ENCODE measurements around the gene SLC35F1.
"Not testable (repeated sequence)": the region's sequence is repeated elsewhere in the genome, so short reads cannot be mapped to it uniquely, and the experiment has no call there.

SLC35F1 gene

GRCh38 chr6:118029967-118030366 lies 122.9 kb downstream of the SLC35F1 start:
- Histone ChIP-seq H3K4me3 (ENCODE audit: insufficient read depth, low read depth, low read length) (no peak overlapping the region), H3K4me1 (ENCODE audit: control insufficient read depth, insufficient read depth, low read length) (no peaks in the 10 kb centered on the region)
- WGBS, 2 experiments: 87 to 91% methylated on average over 4 of the region's 4 CpGs

GRCh38 chr6:118037479-118037878 lies 130.4 kb downstream of the SLC35F1 start:
- not testable (repeated sequence) for H3K27ac ChIP-seq (ENCODE audit: insufficient read depth, low read depth, low read length, poor library complexity, severe bottlenecking); H3K9me3 ChIP-seq (ENCODE audit: control insufficient read depth, low read length); H3K4me3 ChIP-seq (ENCODE audit: insufficient read depth, low read depth, low read length); H3K36me3 ChIP-seq (ENCODE audit: control insufficient read depth, insufficient read depth, low read length); H3K27me3 ChIP-seq (ENCODE audit: control insufficient read depth, insufficient read depth, low read length, poor library complexity, severe bottlenecking); H3K4me1 ChIP-seq (ENCODE audit: control insufficient read depth, insufficient read depth, low read length)
- WGBS, 2 experiments: 80 to 88% methylated on average over 1 of the region's 3 CpGs

More at GRCh38 chr6:118029967-118030366, 122.9 kb downstream of the SLC35F1 start:
- Histone ChIP-seq H3K27me3 (ENCODE audit: control insufficient read depth, insufficient read depth, low read length, poor library complexity, severe bottlenecking) (no peaks in the 10 kb centered on the region), H3K36me3 (ENCODE audit: control insufficient read depth, insufficient read depth, low read length) (no peaks in the 10 kb centered on the region), H3K9me3 (ENCODE audit: control insufficient read depth, low read length) (no peaks in the 10 kb centered on the region), H3K27ac (ENCODE audit: insufficient read depth, low read depth, low read length, poor library complexity, severe bottlenecking) (no peak overlapping the region)

- no peaks in the 10 kb centered on the region for H3K27me3 ChIP-seq (ENCODE audit: control insufficient read depth, insufficient read depth, low read length, poor library complexity, severe bottlenecking)
- WGBS, 2 experiments: 97 to 100% methylated on average over 3 to 4 of the region's 4 CpGs
- H3K4me1 ChIP-seq (ENCODE audit: control insufficient read depth, insufficient read depth, low read length): no peaks in the 10 kb centered on the region
- H3K4me3 ChIP-seq (ENCODE audit: insufficient read depth, low read depth, low read length): no peak overlapping the region
- no peak overlapping the region for H3K27ac ChIP-seq (ENCODE audit: insufficient read depth, low read depth, low read length, poor library complexity, severe bottlenecking)
- no peaks in the 10 kb centered on the region for H3K36me3 ChIP-seq (ENCODE audit: control insufficient read depth, insufficient read depth, low read length)
- no peaks in the 10 kb centered on the region for H3K9me3 ChIP-seq (ENCODE audit: control insufficient read depth, low read length)
Measured at GRCh38 chr6:118042855-118043254, 135.8 kb downstream of the SLC35F1 start.

- H3K36me3 ChIP-seq (ENCODE audit: control insufficient read depth, insufficient read depth, low read length): no peaks in the 10 kb centered on the region
- H3K4me1 ChIP-seq (ENCODE audit: control insufficient read depth, insufficient read depth, low read length): no peaks in the 10 kb centered on the region
- no peaks in the 10 kb centered on the region for H3K27me3 ChIP-seq (ENCODE audit: control insufficient read depth, insufficient read depth, low read length, poor library complexity, severe bottlenecking)
- H3K4me3 ChIP-seq (ENCODE audit: insufficient read depth, low read depth, low read length): no peak overlapping the region
- no peaks in the 10 kb centered on the region for H3K9me3 ChIP-seq (ENCODE audit: control insufficient read depth, low read length)
- 91 to 98% methylated on average over 1 to 2 of the region's 2 CpGs for WGBS, 2 experiments
- no peak overlapping the region for H3K27ac ChIP-seq (ENCODE audit: insufficient read depth, low read depth, low read length, poor library complexity, severe bottlenecking)
Measured at GRCh38 chr6:118044275-118044674, 137.2 kb downstream of the SLC35F1 start.

GRCh38 chr6:118054082-118054481 lies 147.0 kb downstream of the SLC35F1 start:
- no CpG with 5 or more reads among the region's 1 CpG for WGBS, 2 experiments
- Histone ChIP-seq H3K4me1 (ENCODE audit: control insufficient read depth, insufficient read depth, low read length) (no peaks in the 10 kb centered on the region), H3K4me3 (ENCODE audit: insufficient read depth, low read depth, low read length) (no peak overlapping the region), H3K27ac (ENCODE audit: insufficient read depth, low read depth, low read length, poor library complexity, severe bottlenecking) (no peak overlapping the region), H3K36me3 (ENCODE audit: control insufficient read depth, insufficient read depth, low read length) (no peaks in the 10 kb centered on the region), H3K9me3 (ENCODE audit: control insufficient read depth, low read length) (no peaks in the 10 kb centered on the region), H3K27me3 (ENCODE audit: control insufficient read depth, insufficient read depth, low read length, poor library complexity, severe bottlenecking) (no peaks in the 10 kb centered on the region)

- no peaks in the 10 kb centered on the region for H3K4me1 ChIP-seq (ENCODE audit: control insufficient read depth, insufficient read depth, low read length)
- no peak overlapping the region for H3K27ac ChIP-seq (ENCODE audit: insufficient read depth, low read depth, low read length, poor library complexity, severe bottlenecking)
- H3K27me3 ChIP-seq (ENCODE audit: control insufficient read depth, insufficient read depth, low read length, poor library complexity, severe bottlenecking): no peaks in the 10 kb centered on the region
- H3K36me3 ChIP-seq (ENCODE audit: control insufficient read depth, insufficient read depth, low read length): no peaks in the 10 kb centered on the region
- H3K9me3 ChIP-seq (ENCODE audit: control insufficient read depth, low read length): no peaks in the 10 kb centered on the region
- no peak overlapping the region for H3K4me3 ChIP-seq (ENCODE audit: insufficient read depth, low read depth, low read length)
- WGBS, 2 experiments: 86 to 90% methylated on average over 8 of the region's 8 CpGs
Measured at GRCh38 chr6:118061666-118062065, 154.6 kb downstream of the SLC35F1 start.

- no peaks in the 10 kb centered on the region for H3K27me3 ChIP-seq (ENCODE audit: control insufficient read depth, insufficient read depth, low read length, poor library complexity, severe bottlenecking)
- H3K27ac ChIP-seq (ENCODE audit: insufficient read depth, low read depth, low read length, poor library complexity, severe bottlenecking): no peak overlapping the region
- H3K4me1 ChIP-seq (ENCODE audit: control insufficient read depth, insufficient read depth, low read length): no peaks in the 10 kb centered on the region
- no peaks in the 10 kb centered on the region for H3K9me3 ChIP-seq (ENCODE audit: control insufficient read depth, low read length)
- H3K4me3 ChIP-seq (ENCODE audit: insufficient read depth, low read depth, low read length): no peak overlapping the region
- WGBS, 2 experiments: 62 to 68% methylated on average over 2 of the region's 2 CpGs
- no peaks in the 10 kb centered on the region for H3K36me3 ChIP-seq (ENCODE audit: control insufficient read depth, insufficient read depth, low read length)
Measured at GRCh38 chr6:118080547-118080946, 173.5 kb downstream of the SLC35F1 start.

GRCh38 chr6:118083711-118084110 lies 176.6 kb downstream of the SLC35F1 start:
- Histone ChIP-seq H3K4me1 (ENCODE audit: control insufficient read depth, insufficient read depth, low read length) (no peaks in the 10 kb centered on the region), H3K9me3 (ENCODE audit: control insufficient read depth, low read length) (no peaks in the 10 kb centered on the region), H3K4me3 (ENCODE audit: insufficient read depth, low read depth, low read length) (no peak overlapping the region), H3K27me3 (ENCODE audit: control insufficient read depth, insufficient read depth, low read length, poor library complexity, severe bottlenecking) (no peaks in the 10 kb centered on the region), H3K36me3 (ENCODE audit: control insufficient read depth, insufficient read depth, low read length) (no peaks in the 10 kb centered on the region), H3K27ac (ENCODE audit: insufficient read depth, low read depth, low read length, poor library complexity, severe bottlenecking) (no peak overlapping the region)
- WGBS, 2 experiments: 95% methylated on average over 2 of the region's 2 CpGs

- Histone ChIP-seq H3K27ac (ENCODE audit: insufficient read depth, low read depth, low read length, poor library complexity, severe bottlenecking) (no peak overlapping the region), H3K9me3 (ENCODE audit: control insufficient read depth, low read length) (no peaks in the 10 kb centered on the region), H3K4me3 (ENCODE audit: insufficient read depth, low read depth, low read length) (no peak overlapping the region), H3K4me1 (ENCODE audit: control insufficient read depth, insufficient read depth, low read length) (no peaks in the 10 kb centered on the region), H3K27me3 (ENCODE audit: control insufficient read depth, insufficient read depth, low read length, poor library complexity, severe bottlenecking) (no peaks in the 10 kb centered on the region), H3K36me3 (ENCODE audit: control insufficient read depth, insufficient read depth, low read length) (no peaks in the 10 kb centered on the region)
- WGBS, 2 experiments: 93 to 95% methylated on average over 2 of the region's 2 CpGs
Measured at GRCh38 chr6:118085665-118086064, 178.6 kb downstream of the SLC35F1 start.

GRCh38 chr6:118086159-118086558 lies 179.1 kb downstream of the SLC35F1 start:
- H3K27me3 ChIP-seq (ENCODE audit: control insufficient read depth, insufficient read depth, low read length, poor library complexity, severe bottlenecking): no peaks in the 10 kb centered on the region
- WGBS, 2 experiments: 93 to 95% methylated on average over 2 of the region's 2 CpGs
- H3K4me3 ChIP-seq (ENCODE audit: insufficient read depth, low read depth, low read length): no peak overlapping the region
- no peaks in the 10 kb centered on the region for H3K36me3 ChIP-seq (ENCODE audit: control insufficient read depth, insufficient read depth, low read length)
- H3K4me1 ChIP-seq (ENCODE audit: control insufficient read depth, insufficient read depth, low read length): no peaks in the 10 kb centered on the region
- H3K27ac ChIP-seq (ENCODE audit: insufficient read depth, low read depth, low read length, poor library complexity, severe bottlenecking): no peak overlapping the region
- H3K9me3 ChIP-seq (ENCODE audit: control insufficient read depth, low read length): no peaks in the 10 kb centered on the region

GRCh38 chr6:118092086-118092485 lies 185.0 kb downstream of the SLC35F1 start:
- H3K4me3 ChIP-seq (ENCODE audit: insufficient read depth, low read depth, low read length): no peak overlapping the region
- peaks cover 2% of the 10 kb centered on the region for H3K9me3 ChIP-seq (ENCODE audit: control insufficient read depth, low read length)
- no peaks in the 10 kb centered on the region for H3K4me1 ChIP-seq (ENCODE audit: control insufficient read depth, insufficient read depth, low read length)
- H3K36me3 ChIP-seq (ENCODE audit: control insufficient read depth, insufficient read depth, low read length): no peaks in the 10 kb centered on the region
- no peaks in the 10 kb centered on the region for H3K27me3 ChIP-seq (ENCODE audit: control insufficient read depth, insufficient read depth, low read length, poor library complexity, severe bottlenecking)
- no peak overlapping the region for H3K27ac ChIP-seq (ENCODE audit: insufficient read depth, low read depth, low read length, poor library complexity, severe bottlenecking)
